SK-N-SH treated with all-trans-retinoic acid at 6 μM for 48 hours (cell line): Measurements from ENCODE around the gene CCDC40.

ENCODE experiments used
- RARB ChIP-seq: fragments of 250-450 bp; sonication (Bioruptor Pico); IDR thresholded peaks from 2 replicates; pipeline ENCODE4 v1.8.0; 2021; ENCODE audit warnings: mild to moderate bottlenecking, moderate library complexity
- ZC3H10 ChIP-seq: fragments of 250-450 bp; sonication (Bioruptor Pico); IDR thresholded peaks from 2 replicates; pipeline ENCODE4 v1.5.1; 2021; ENCODE audit warnings: mild to moderate bottlenecking, moderate library complexity

- TF ChIP-seq RARB (CRISPR knock-in tag) = no peak
- TF ChIP-seq ZC3H10 = no peak
Observed at GRCh38 chr17:80030730-80031410, 5.6 kb upstream of the CCDC40 start.
